Endothelial cell of umbilical vein (primary cell): ENCODE results near the gene RAB17. TPM values are rescaled to one million over a fixed set of nuclear protein-coding genes. Genes with fewer than 3 reads are reported as not detected.

Source experiments
- BruUV-seq: library from RNA; stranded (reverse); fragments of 400-500 nt; replicated peaks from 2 replicates; lab custom pipeline; 2021; lab: Mats Ljungman, UMichigan
- CTCF ChIA-PET: fragments of 300-600, 350-600 bp; sonication (Branson Sonifier 250); formaldehyde crosslinking; loops from one replicate; lab custom pipeline; 2021; ENCODE audit warnings: antibody characterized with exemption, inconsistent platforms; lab: Charles Lee
- POLR2A ChIA-PET: fragments of 300-600, 350-600 bp; sonication (Branson Sonifier 250); formaldehyde crosslinking; loops from one replicate; lab custom pipeline; 2021; ENCODE audit warnings: antibody characterized with exemption, inconsistent platforms; lab: Charles Lee
- DNase-seq: peaks from one replicate; pipeline ENCODE4 v3.0.0-alpha.2; 2011; ENCODE audit warnings: low read depth, low spot score
- FAIRE-seq: peaks from 2 replicates; lab custom pipeline; 2011; peaks lifted over from hg19 to GRCh38; lab: Jason Lieb, UNC
- H2AFZ ChIP-seq: 2 replicates; pipeline ENCODE4 v1.6.0; 2012; ENCODE audit warnings: low read depth, low read length, control low read depth, inconsistent platforms
- H3K27ac ChIP-seq: 2 replicates; pipeline ENCODE4 v1.5.1; 2011; ENCODE audit warnings: low read depth, mild to moderate bottlenecking, control low read depth, low read length, moderate library complexity; ENCODE audit not compliant: insufficient read depth
- H3K27me3 ChIP-seq, 2 experiments: 2 replicates each; pipeline versions ENCODE4 v1.6.0 to v1.6.1; 2011; ENCODE audit warnings: low read length in 2 of 2, mixed read lengths in 1 of 2; ENCODE audit not compliant: control insufficient read depth in 2 of 2, insufficient read depth in 2 of 2
- H3K36me3 ChIP-seq, 2 experiments: 2 replicates in 1 of 2; 3 replicates in 1 of 2; pipeline ENCODE4 v1.5.1; 2011; ENCODE audit warnings: low read length in 2 of 2, mild to moderate bottlenecking in 1 of 2, moderate library complexity in 1 of 2; ENCODE audit not compliant: control insufficient read depth in 2 of 2, insufficient read depth in 2 of 2; ENCODE audit errors: extremely low read depth in 1 of 2
- H3K4me1 ChIP-seq: 3 replicates; pipeline ENCODE4 v1.5.1; 2011; ENCODE audit warnings: mild to moderate bottlenecking, low read length; ENCODE audit not compliant: control insufficient read depth, insufficient read depth; ENCODE audit errors: extremely low read depth
- H3K4me2 ChIP-seq: 2 replicates; pipeline ENCODE4 v1.6.1; 2011; ENCODE audit warnings: low read length, control low read depth, mixed read lengths; ENCODE audit not compliant: insufficient read depth
- H3K4me3 ChIP-seq, 3 experiments: fragments of 200-600 bp in 1 of 3; sonication (generic), shearing (Covaris generic) in 1 of 3; replicated peaks in 1 of 3; 2 replicates each; pipeline ENCODE4 v1.5.1; 2011 to 2016; ENCODE audit warnings: control low read depth in 3 of 3, low read length in 3 of 3, mild to moderate bottlenecking in 2 of 3, inconsistent platforms in 1 of 3, low read depth in 1 of 3, moderate library complexity in 1 of 3; ENCODE audit not compliant: insufficient read depth in 1 of 3
- H3K79me2 ChIP-seq: 2 replicates; pipeline ENCODE4 v1.6.0; 2012; ENCODE audit warnings: low read length, inconsistent platforms; ENCODE audit not compliant: control insufficient read depth, insufficient read depth
- H3K9ac ChIP-seq: replicated peaks from 2 replicates; pipeline ENCODE3; 2011; ENCODE audit warnings: low read length, control low read depth; ENCODE audit not compliant: insufficient read depth; ENCODE audit errors: extremely low read depth
- H3K9me1 ChIP-seq: replicated peaks from 3 replicates; pipeline ENCODE4 v1.6.0; 2011; ENCODE audit warnings: mild to moderate bottlenecking, low read length; ENCODE audit not compliant: control insufficient read depth, insufficient read depth; ENCODE audit errors: extremely low read depth
- H3K9me3 ChIP-seq: replicated peaks from 2 replicates; pipeline ENCODE4 v1.5.1; 2012; ENCODE audit warnings: low read length, inconsistent platforms; ENCODE audit not compliant: control insufficient read depth, insufficient read depth
- H4K20me1 ChIP-seq: replicated peaks from 2 replicates; pipeline ENCODE3; 2011; ENCODE audit warnings: mild to moderate bottlenecking, low read length; ENCODE audit not compliant: control insufficient read depth, insufficient read depth; ENCODE audit errors: extremely low read depth
- EZH2 ChIP-seq: IDR thresholded peaks from 2 replicates; pipeline ENCODE4 v1.6.1; 2012; ENCODE audit warnings: borderline replicate concordance, low read depth, mild to moderate bottlenecking, moderate library complexity, low read length, inconsistent platforms; ENCODE audit not compliant: severe bottlenecking
- FOS ChIP-seq: IDR thresholded peaks from 2 replicates; pipeline ENCODE4 v1.6.1; 2011; ENCODE audit warnings: mild to moderate bottlenecking, low read length, moderate library complexity, borderline replicate concordance; ENCODE audit not compliant: insufficient read depth
- GATA2 ChIP-seq: IDR thresholded peaks from 2 replicates; pipeline ENCODE4 v1.7.0; 2011; ENCODE audit warnings: low read depth, mild to moderate bottlenecking, moderate library complexity, mixed read lengths, low read length; ENCODE audit not compliant: insufficient read length, insufficient read depth
- JUN ChIP-seq: IDR thresholded peaks from 2 replicates; pipeline ENCODE4 v1.6.1; 2011; ENCODE audit warnings: borderline replicate concordance, low read depth; ENCODE audit not compliant: insufficient read length, insufficient read depth
- MYC ChIP-seq: IDR thresholded peaks from one replicate; pipeline ENCODE4 v1.6.1; 2011; ENCODE audit warnings: mild to moderate bottlenecking, low read depth, low read length
- POLR2A ChIP-seq: IDR thresholded peaks from 2 replicates; pipeline ENCODE4 v1.6.1; 2012; ENCODE audit warnings: low read depth, mild to moderate bottlenecking, control low read depth, low read length
- POLR2AphosphoS5 ChIP-seq: IDR thresholded peaks from 2 replicates; pipeline ENCODE4 v1.6.1; 2012; ENCODE audit warnings: low read depth, mild to moderate bottlenecking, control low read depth, low read length, moderate library complexity; ENCODE audit not compliant: insufficient read depth
- dilution Hi-C: fragments of 300-500 bp; cut with MboI; formaldehyde crosslinking; loops from one replicate; pipeline ENCODE4 v1.15.0; 2019; ENCODE audit warnings: low sequenced_read_pairs; ENCODE audit not compliant: extremely low pct_ligation_motif_present
- intact Hi-C: fragments of 100-400 bp; cut with micrococcal nuclease; formaldehyde crosslinking; loops from one replicate; pipeline ENCODE4 v1.10.0; 2022
- polyA plus RNA-seq, 4 experiments: library from polyadenylated mRNA; depleted of rRNA in 3 of 4; stranded (reverse) in 3 of 4; unstranded in 1 of 4; fragments of >200 nt; gene quantifications; 2 replicates each; pipeline versions ENCODE4 v1.2.1 to v1.2.3, GENCODE V29; 2011 to 2012; ENCODE audit warnings: missing spikeins in 1 of 4
- total RNA-seq: library from RNA; stranded (reverse); gene quantifications from 2 replicates; pipeline ENCODE4 v1.2.3, GENCODE V29; 2021
- TF ChIP-seq, protein P1 (sequence below), 2 donors: IDR thresholded peaks; 1 replicate in 1 of 2; 2 replicates in 1 of 2; pipeline ENCODE4 v1.5.1; 2011; ENCODE audit warnings: low read length in 2 of 2, mild to moderate bottlenecking in 2 of 2, moderate library complexity in 2 of 2, control low read depth in 1 of 2, inconsistent platforms in 1 of 2, low read depth in 1 of 2; ENCODE audit not compliant: insufficient read depth in 1 of 2; ENCODE audit errors: extremely low read depth in 1 of 2
- TF ChIP-seq, protein P2 (sequence below): IDR thresholded peaks from 2 replicates; pipeline ENCODE4 v1.6.1; 2011; ENCODE audit not compliant: insufficient read depth, insufficient read length

Gene RAB17
- total and polyA plus RNA-seq, 2 donors (not counting 3 experiments of a cell fraction or from before 2014, with no cell fraction given) = 0.41 to 0.77 TPM

DNA sequence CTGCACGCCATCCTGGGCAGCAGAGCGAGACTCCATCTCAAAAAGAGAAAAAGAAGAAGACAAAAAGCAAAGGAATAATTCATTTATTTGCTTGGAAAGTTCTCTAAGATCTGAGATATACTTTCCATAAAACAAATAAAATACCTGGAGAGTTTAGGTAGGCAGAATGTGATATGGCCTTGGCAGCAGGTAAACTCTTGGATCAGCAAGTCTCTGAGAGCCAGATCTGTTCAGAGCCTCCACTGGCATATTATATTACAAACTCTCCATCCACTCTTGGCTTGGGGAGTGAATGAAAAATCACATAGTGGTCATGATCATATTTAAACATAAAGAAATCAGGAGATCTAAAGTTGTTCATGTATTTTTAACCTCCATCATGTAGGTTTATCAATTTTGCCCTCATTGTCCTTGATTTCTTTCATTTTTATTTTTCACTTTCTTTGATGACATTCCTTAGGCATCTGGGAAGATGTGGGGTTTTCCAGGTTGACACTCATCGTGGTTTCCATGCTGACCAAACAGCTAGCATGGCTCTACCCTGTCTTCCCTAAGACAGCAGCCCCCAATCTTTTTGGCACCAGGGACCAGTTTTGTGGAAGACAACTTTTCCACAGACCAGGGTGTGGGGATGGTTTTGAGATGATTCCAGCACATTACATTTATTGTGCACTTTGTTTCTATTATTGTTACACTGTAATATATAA is 47.0 kb upstream of the RAB17 start:
- dilution Hi-C loops (no loop called here), intact Hi-C loops (no loop called here)
- H3K27ac ChIP-seq = no peak overlapping the region
- CTCF ChIA-PET = no interaction called here
- no peaks in the 10 kb centered on the region for H3K4me1 ChIP-seq
- TF ChIP-seq JUN = no peak
- no peak for TF ChIP-seq EZH2
- TF ChIP-seq FOS = no peak
- TF ChIP-seq, protein P1, sequence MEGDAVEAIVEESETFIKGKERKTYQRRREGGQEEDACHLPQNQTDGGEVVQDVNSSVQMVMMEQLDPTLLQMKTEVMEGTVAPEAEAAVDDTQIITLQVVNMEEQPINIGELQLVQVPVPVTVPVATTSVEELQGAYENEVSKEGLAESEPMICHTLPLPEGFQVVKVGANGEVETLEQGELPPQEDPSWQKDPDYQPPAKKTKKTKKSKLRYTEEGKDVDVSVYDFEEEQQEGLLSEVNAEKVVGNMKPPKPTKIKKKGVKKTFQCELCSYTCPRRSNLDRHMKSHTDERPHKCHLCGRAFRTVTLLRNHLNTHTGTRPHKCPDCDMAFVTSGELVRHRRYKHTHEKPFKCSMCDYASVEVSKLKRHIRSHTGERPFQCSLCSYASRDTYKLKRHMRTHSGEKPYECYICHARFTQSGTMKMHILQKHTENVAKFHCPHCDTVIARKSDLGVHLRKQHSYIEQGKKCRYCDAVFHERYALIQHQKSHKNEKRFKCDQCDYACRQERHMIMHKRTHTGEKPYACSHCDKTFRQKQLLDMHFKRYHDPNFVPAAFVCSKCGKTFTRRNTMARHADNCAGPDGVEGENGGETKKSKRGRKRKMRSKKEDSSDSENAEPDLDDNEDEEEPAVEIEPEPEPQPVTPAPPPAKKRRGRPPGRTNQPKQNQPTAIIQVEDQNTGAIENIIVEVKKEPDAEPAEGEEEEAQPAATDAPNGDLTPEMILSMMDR (IDR thresholded peaks at IDR 0.05; ENCODE audit: extremely low read depth in 1 of 2, insufficient read depth in 1 of 2, low read depth in 1 of 2, low read length in 2 of 2) = no peak
- TF ChIP-seq, protein P2, sequence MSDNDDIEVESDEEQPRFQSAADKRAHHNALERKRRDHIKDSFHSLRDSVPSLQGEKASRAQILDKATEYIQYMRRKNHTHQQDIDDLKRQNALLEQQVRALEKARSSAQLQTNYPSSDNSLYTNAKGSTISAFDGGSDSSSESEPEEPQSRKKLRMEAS = no peak
- no peak for TF ChIP-seq POLR2AphosphoS5
- no peak for TF ChIP-seq POLR2A
- no peak for TF ChIP-seq GATA2
- no peak for TF ChIP-seq MYC
- POLR2A ChIA-PET = no interaction called here
- H4K20me1 ChIP-seq = no peaks in the 10 kb centered on the region
- H3K9me3 ChIP-seq = no peaks in the 10 kb centered on the region
- FAIRE-seq = no peak
- H3K36me3 ChIP-seq = peaks cover 0 to 4% of the 10 kb centered on the region in 2 experiments
- H3K4me2 ChIP-seq = no peak overlapping the region
- no peaks in the 10 kb centered on the region for H3K27me3 ChIP-seq
- peaks cover 2% of the 10 kb centered on the region for H3K79me2 ChIP-seq
- BruUV-seq = no TSS peak
- H3K9ac ChIP-seq = no peak overlapping the region
- no peak for DNase-seq
- H3K4me3 ChIP-seq = no peak overlapping the region
- H2AFZ ChIP-seq = no peak overlapping the region
- H3K9me1 ChIP-seq = no peaks in the 10 kb centered on the region
